ENCODE results near the gene NTM.

NTM gene

DNA sequence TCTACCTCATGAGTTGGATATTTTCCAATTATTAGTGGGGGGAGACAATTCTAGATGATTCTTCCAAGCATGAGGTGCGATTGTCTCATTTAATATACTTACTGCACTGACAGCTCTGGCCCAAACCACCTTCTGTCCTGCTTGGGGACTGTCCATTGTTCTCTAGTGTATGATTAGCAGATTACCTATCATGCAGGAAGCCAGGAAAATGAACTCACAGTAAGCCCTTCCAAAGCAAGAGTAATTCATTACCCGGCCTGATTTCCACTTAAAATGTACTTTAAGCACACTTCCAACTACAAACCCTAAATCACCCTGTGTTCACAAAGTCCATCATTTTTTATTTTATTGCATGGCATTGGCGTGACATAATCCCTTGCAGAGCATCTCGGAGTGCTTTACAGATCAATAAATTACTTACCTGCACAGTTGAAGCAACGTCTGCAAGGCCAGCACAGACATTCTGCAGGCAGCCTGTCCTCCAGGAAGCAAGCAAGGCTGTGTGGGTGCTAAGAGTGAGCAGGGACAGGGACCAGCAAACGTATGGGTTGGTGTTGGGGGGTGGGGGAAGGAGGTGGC is 838.2 kb downstream of the NTM start:
- H3K27ac ChIP-seq, result no peak overlapping the region
- no peak for TF ChIP-seq ZFX (IDR thresholded peaks at IDR 0.05; ENCODE audit: borderline replicate concordance)
- TF ChIP-seq, protein P1, sequence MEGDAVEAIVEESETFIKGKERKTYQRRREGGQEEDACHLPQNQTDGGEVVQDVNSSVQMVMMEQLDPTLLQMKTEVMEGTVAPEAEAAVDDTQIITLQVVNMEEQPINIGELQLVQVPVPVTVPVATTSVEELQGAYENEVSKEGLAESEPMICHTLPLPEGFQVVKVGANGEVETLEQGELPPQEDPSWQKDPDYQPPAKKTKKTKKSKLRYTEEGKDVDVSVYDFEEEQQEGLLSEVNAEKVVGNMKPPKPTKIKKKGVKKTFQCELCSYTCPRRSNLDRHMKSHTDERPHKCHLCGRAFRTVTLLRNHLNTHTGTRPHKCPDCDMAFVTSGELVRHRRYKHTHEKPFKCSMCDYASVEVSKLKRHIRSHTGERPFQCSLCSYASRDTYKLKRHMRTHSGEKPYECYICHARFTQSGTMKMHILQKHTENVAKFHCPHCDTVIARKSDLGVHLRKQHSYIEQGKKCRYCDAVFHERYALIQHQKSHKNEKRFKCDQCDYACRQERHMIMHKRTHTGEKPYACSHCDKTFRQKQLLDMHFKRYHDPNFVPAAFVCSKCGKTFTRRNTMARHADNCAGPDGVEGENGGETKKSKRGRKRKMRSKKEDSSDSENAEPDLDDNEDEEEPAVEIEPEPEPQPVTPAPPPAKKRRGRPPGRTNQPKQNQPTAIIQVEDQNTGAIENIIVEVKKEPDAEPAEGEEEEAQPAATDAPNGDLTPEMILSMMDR (IDR thresholded peaks at IDR 0.05), result no peak

- TF ChIP-seq ZFX (IDR thresholded peaks at IDR 0.05; ENCODE audit: borderline replicate concordance), result no peak
- TF ChIP-seq, protein P1 (IDR thresholded peaks at IDR 0.05), result no peak
- H3K27ac ChIP-seq, result no peak overlapping the region
Measured at GRCh38 chr11:132211479-132211878, 841.1 kb downstream of the NTM start.

DNA sequence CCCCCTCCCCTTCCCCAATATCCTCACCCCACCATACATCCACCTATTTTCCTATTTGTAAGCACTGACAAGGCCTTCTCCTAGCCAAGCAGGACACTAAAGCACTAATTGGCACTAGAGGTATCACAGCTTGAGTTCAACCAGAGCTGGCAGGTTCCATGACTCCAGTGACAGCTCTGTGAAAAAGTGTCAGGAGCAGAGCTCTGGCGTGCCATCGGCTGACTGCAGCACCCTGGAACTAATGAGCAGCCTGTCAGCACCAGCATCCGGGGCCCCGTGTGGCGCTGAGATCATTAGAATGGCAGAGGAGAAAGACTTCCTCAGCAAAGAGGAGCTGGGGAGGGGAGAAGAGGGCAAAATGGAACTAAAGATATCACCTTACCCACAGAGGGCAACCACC is 847.4 kb downstream of the NTM start:
- TF ChIP-seq, protein P1 (IDR thresholded peaks at IDR 0.05), result no peak
- no peak for TF ChIP-seq ZFX (IDR thresholded peaks at IDR 0.05; ENCODE audit: borderline replicate concordance)
- H3K27ac ChIP-seq, result no peak overlapping the region

DNA sequence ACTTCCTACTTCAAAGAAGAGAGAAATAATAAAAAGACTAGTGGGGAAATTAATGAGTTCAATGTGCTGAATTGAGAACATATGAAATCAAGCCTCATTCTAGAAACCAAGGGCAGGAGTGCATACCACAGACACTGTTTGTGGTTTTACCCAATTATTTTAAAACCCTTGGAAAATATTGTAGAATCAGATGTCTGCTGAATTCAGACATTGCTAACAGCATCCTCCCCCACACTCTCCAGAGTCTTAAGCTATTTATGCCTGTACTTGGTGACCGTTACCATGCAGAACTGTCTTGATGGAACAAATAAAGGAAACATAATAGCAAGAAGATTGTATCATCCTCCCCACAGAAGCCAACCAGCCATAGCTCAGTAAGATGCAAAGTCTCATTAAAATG is 850.1 kb downstream of the NTM start:
- TF ChIP-seq, protein P1 (IDR thresholded peaks at IDR 0.05), result no peak
- no peak for TF ChIP-seq ZFX (IDR thresholded peaks at IDR 0.05; ENCODE audit: borderline replicate concordance)
- H3K27ac ChIP-seq, result no peak overlapping the region

DNA sequence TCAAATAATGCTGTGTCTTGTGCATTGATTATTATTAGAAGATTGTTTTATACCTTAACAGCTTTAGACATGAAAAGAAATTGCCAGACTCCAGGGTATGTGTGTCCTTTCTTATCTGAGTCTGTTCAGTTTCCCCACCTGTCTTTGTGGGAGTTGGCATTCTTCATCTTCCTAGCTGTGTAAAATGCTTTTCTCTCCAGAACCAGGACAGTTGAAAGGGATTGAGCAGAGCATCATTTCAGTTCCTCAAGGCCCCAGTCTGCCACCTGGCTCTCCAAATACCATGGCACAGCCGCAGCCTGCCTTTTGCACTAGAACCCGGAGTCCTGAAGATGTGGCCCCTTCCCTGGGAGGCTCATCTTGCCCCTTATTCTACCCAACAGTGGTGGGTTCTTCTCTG is 851.9 kb downstream of the NTM start:
- no peak overlapping the region for H3K27ac ChIP-seq
- no peak for TF ChIP-seq ZFX (IDR thresholded peaks at IDR 0.05; ENCODE audit: borderline replicate concordance)
- TF ChIP-seq, protein P1 (IDR thresholded peaks at IDR 0.05), result no peak

- TF ChIP-seq, protein P1 (IDR thresholded peaks at IDR 0.05), result no peak
- no peak for TF ChIP-seq ZFX (IDR thresholded peaks at IDR 0.05; ENCODE audit: borderline replicate concordance)
- H3K27ac ChIP-seq, result no peak overlapping the region
Measured at GRCh38 chr11:132226522-132226921, 856.1 kb downstream of the NTM start.

GRCh38 chr11:132228746-132229325 is 858.4 kb downstream of the NTM start:
- H3K27ac ChIP-seq, result no peak overlapping the region
- TF ChIP-seq ZFX (IDR thresholded peaks at IDR 0.05; ENCODE audit: borderline replicate concordance), result no peak
- TF ChIP-seq, protein P1 (IDR thresholded peaks at IDR 0.05), result no peak
